Measurements from ENCODE around the gene GPR108. TPM values are rescaled to one million over a fixed set of nuclear protein-coding genes. Genes with fewer than 3 reads are reported as not detected.
A peak's percentile ranks its signal among the peaks of the same experiment; 100 is the strongest.

The GPR108 gene
- total and polyA plus RNA-seq, 2 of the 13 experiments (the other 11 are each of a cell fraction or from before 2014, with no cell fraction given) = 36.4 to 63.0 TPM

- 0 out of 2 replicates have a peak, but pooled peaks have one; percentile 46 for TF ChIP-seq AFF4 (CRISPR knock-in tag; IDR thresholded peaks at IDR 0.05)
- TF ChIP-seq, protein P1, sequence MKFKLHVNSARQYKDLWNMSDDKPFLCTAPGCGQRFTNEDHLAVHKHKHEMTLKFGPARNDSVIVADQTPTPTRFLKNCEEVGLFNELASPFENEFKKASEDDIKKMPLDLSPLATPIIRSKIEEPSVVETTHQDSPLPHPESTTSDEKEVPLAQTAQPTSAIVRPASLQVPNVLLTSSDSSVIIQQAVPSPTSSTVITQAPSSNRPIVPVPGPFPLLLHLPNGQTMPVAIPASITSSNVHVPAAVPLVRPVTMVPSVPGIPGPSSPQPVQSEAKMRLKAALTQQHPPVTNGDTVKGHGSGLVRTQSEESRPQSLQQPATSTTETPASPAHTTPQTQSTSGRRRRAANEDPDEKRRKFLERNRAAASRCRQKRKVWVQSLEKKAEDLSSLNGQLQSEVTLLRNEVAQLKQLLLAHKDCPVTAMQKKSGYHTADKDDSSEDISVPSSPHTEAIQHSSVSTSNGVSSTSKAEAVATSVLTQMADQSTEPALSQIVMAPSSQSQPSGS (CRISPR knock-in tag; IDR thresholded peaks at IDR 0.05) = no peak
- TF ChIP-seq BCL6 (CRISPR knock-in tag; IDR thresholded peaks at IDR 0.05) = peak; percentile 90
- peak; percentile 86 for TF ChIP-seq RARA (CRISPR knock-in tag; IDR thresholded peaks at IDR 0.05)
- peak; percentile 27; the same call in 1 of the 2 replicates for TF ChIP-seq PHF8 (CRISPR knock-in tag; IDR thresholded peaks at IDR 0.05)
- 0 out of 2 replicates have a peak, but pooled peaks have one; percentile 48 for TF ChIP-seq NFATC3 (CRISPR knock-in tag; IDR thresholded peaks at IDR 0.05)
- TF ChIP-seq SIX4 (CRISPR knock-in tag; IDR thresholded peaks at IDR 0.05) = no peak
- TF ChIP-seq RFX5 (IDR thresholded peaks at IDR 0.05; ENCODE audit: low read depth, low read length) = peak; percentile 94
- TF ChIP-seq ZNF609 (CRISPR knock-in tag; IDR thresholded peaks at IDR 0.05; ENCODE audit: borderline replicate concordance) = peak; percentile 34; the same call in 1 of the 2 replicates
- no peak for TF ChIP-seq MTA3 (CRISPR knock-in tag; IDR thresholded peaks at IDR 0.05)
- peak; percentile 39; the same call in 1 of the 2 replicates for TF ChIP-seq ARID4A (CRISPR knock-in tag; IDR thresholded peaks at IDR 0.05; ENCODE audit: borderline replicate concordance)
- TF ChIP-seq, protein P2, sequence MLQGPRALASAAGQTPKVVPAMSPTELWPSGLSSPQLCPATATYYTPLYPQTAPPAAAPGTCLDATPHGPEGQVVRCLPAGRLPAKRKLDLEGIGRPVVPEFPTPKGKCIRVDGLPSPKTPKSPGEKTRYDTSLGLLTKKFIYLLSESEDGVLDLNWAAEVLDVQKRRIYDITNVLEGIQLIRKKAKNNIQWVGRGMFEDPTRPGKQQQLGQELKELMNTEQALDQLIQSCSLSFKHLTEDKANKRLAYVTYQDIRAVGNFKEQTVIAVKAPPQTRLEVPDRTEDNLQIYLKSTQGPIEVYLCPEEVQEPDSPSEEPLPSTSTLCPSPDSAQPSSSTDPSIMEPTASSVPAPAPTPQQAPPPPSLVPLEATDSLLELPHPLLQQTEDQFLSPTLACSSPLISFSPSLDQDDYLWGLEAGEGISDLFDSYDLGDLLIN (CRISPR knock-in tag; IDR thresholded peaks at IDR 0.05; ENCODE audit: borderline replicate concordance) = no peak
These were observed 11.7 kb downstream of the GPR108 start (continued) for GRCh38 chr19:6725513-6726231.
